Panc1 (cell line): Measurements from ENCODE around the gene STOX2. TPM values are rescaled to one million over a fixed set of nuclear protein-coding genes. Genes with fewer than 3 reads are reported as not detected.

Experiments used
- ATAC-seq: fragments of 200-7000 bp; cut with Tn5 transposase; 2 replicates; pipeline ENCODE4 v1.9.1; 2020; ENCODE audit warnings: mild to moderate bottlenecking, moderate library complexity
- BruUV-seq: library from RNA; stranded (reverse); fragments of 400-500 nt; replicated peaks from 2 replicates; lab custom pipeline; 2021; lab: Mats Ljungman, UMichigan
- CTCF ChIA-PET: fragments of 300-600 bp; sonication (Branson Sonifier 250); formaldehyde crosslinking; loops from one replicate; lab custom pipeline; 2022; ENCODE audit warnings: antibody characterized with exemption; lab: Charles Lee
- POLR2A ChIA-PET: fragments of 300-600 bp; sonication (Branson Sonifier 250); formaldehyde crosslinking; loops from one replicate; lab custom pipeline; 2022; ENCODE audit warnings: antibody characterized with exemption; lab: Charles Lee
- DNase-seq: peaks from one replicate; pipeline ENCODE4 v3.0.0-alpha.2; 2010; ENCODE audit warnings: low read depth, low spot score
- H3K27ac ChIP-seq: 2 replicates; pipeline ENCODE4 v1.5.1; 2011; ENCODE audit warnings: mild to moderate bottlenecking, low read length, inconsistent platforms
- H3K27me3 ChIP-seq: fragments of 200-500 bp; sonication (Bioruptor generic); 2 replicates; pipeline ENCODE4 v1.6.0; 2014; ENCODE audit warnings: low read length, inconsistent platforms; ENCODE audit not compliant: control insufficient read depth, insufficient read depth
- H3K36me3 ChIP-seq: fragments of 200-500 bp; sonication (Bioruptor generic); 2 replicates; pipeline ENCODE4 v1.5.1; 2014; ENCODE audit warnings: inconsistent platforms, mild to moderate bottlenecking, low read length, moderate library complexity; ENCODE audit not compliant: control insufficient read depth, insufficient read depth
- H3K4me1 ChIP-seq: 2 replicates; pipeline ENCODE4 v1.5.1; 2011; ENCODE audit warnings: inconsistent platforms, mild to moderate bottlenecking, low read length, moderate library complexity; ENCODE audit not compliant: control insufficient read depth, insufficient read depth
- H3K4me3 ChIP-seq, 2 experiments: 2 replicates each; pipeline ENCODE4 v1.5.1; 2011 to 2012; ENCODE audit warnings: low read depth in 2 of 2, low read length in 2 of 2, mild to moderate bottlenecking in 2 of 2, inconsistent platforms in 1 of 2, moderate library complexity in 1 of 2
- H3K9me3 ChIP-seq: fragments of 200-500 bp; sonication (Bioruptor generic); 2 replicates; pipeline ENCODE4 v1.5.1; 2014; ENCODE audit warnings: low read depth, mild to moderate bottlenecking, inconsistent platforms, low read length, moderate library complexity; ENCODE audit not compliant: control insufficient read depth, insufficient read depth
- POLR2AphosphoS5 ChIP-seq: IDR thresholded peaks from 2 replicates; pipeline ENCODE4 v1.6.1; 2012; ENCODE audit warnings: mild to moderate bottlenecking, low read depth, low read length, moderate library complexity
- SIN3A ChIP-seq: IDR thresholded peaks from 2 replicates; pipeline ENCODE4 v1.6.1; 2012; ENCODE audit warnings: low read depth, mild to moderate bottlenecking, low read length, moderate library complexity, borderline replicate concordance; ENCODE audit not compliant: insufficient read depth
- TCF7L2 ChIP-seq: IDR thresholded peaks from 2 replicates; pipeline ENCODE4 v1.6.1; 2011; ENCODE audit warnings: mild to moderate bottlenecking, low read depth, low read length, inconsistent platforms
- in situ Hi-C: cut with HindIII; loops from 2 replicates; pipeline ENCODE4 v1.10.0; 2016; ENCODE audit warnings: low sequenced_read_pairs, low pct_unique_long_range_greater_than_20kb
- intact Hi-C: fragments of 100-400 bp; cut with micrococcal nuclease; formaldehyde crosslinking; loops from one replicate; pipeline ENCODE4 v1.10.0; 2022; ENCODE audit not compliant: unreplicated experiment
- total RNA-seq: library from RNA; stranded (reverse); gene quantifications from one replicate; pipeline ENCODE4 v1.2.1, GENCODE V29; 2021; ENCODE audit not compliant: unreplicated experiment
- TF ChIP-seq, protein P1 (sequence below), 2 experiments: IDR thresholded peaks; 2 replicates each; pipeline ENCODE4 v1.6.1; 2011 to 2012; ENCODE audit warnings: low read depth in 2 of 2, control low read depth in 1 of 2, low read length in 1 of 2, mild to moderate bottlenecking in 1 of 2, moderate library complexity in 1 of 2; ENCODE audit not compliant: insufficient read depth in 1 of 2
- TF ChIP-seq, protein P2 (sequence below): fragments of 450-650 bp; IDR thresholded peaks from 2 replicates; pipeline ENCODE4 v1.5.1; 2017; ENCODE audit warnings: mild to moderate bottlenecking

Gene STOX2
- total RNA-seq, 1 experiment from 2014 or later = 10.6 TPM

DNA sequence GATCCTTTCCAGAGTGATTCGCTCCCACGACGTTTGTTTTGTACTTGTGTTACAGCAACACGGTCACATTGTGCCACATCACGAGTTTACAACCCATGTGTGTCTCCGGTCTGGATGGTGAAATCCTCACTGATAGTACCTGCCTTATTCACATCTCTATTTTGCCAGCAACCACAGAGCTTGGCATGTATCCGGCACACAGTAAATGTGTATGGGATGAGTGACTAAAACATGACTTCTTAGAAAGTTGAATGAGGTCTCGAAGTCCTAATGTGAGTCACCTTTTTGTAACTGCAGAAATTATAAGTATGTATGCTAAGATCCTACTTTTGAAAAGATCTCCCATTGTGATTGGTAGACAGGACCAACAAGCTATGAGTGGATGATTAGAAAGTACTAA, 7.5 kb downstream of the STOX2 start:
- Histone ChIP-seq H3K36me3 (no peaks in the 10 kb centered on the region), H3K4me1 (no peaks in the 10 kb centered on the region), H3K27me3 (no peaks in the 10 kb centered on the region), H3K4me3 (no peak overlapping the region), H3K9me3 (no peaks in the 10 kb centered on the region), H3K27ac (no peak overlapping the region)
- in situ Hi-C loops (no loop called here), intact Hi-C loops (no loop called here)
- POLR2A ChIA-PET = no interaction called here
- DNase-seq = no peak
- no peak for ATAC-seq
- no TSS peak for BruUV-seq
- TF ChIP-seq SIN3A (no peak), POLR2AphosphoS5 (no peak), TCF7L2 (no peak)
- TF ChIP-seq, protein P1, sequence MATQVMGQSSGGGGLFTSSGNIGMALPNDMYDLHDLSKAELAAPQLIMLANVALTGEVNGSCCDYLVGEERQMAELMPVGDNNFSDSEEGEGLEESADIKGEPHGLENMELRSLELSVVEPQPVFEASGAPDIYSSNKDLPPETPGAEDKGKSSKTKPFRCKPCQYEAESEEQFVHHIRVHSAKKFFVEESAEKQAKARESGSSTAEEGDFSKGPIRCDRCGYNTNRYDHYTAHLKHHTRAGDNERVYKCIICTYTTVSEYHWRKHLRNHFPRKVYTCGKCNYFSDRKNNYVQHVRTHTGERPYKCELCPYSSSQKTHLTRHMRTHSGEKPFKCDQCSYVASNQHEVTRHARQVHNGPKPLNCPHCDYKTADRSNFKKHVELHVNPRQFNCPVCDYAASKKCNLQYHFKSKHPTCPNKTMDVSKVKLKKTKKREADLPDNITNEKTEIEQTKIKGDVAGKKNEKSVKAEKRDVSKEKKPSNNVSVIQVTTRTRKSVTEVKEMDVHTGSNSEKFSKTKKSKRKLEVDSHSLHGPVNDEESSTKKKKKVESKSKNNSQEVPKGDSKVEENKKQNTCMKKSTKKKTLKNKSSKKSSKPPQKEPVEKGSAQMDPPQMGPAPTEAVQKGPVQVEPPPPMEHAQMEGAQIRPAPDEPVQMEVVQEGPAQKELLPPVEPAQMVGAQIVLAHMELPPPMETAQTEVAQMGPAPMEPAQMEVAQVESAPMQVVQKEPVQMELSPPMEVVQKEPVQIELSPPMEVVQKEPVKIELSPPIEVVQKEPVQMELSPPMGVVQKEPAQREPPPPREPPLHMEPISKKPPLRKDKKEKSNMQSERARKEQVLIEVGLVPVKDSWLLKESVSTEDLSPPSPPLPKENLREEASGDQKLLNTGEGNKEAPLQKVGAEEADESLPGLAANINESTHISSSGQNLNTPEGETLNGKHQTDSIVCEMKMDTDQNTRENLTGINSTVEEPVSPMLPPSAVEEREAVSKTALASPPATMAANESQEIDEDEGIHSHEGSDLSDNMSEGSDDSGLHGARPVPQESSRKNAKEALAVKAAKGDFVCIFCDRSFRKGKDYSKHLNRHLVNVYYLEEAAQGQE (IDR thresholded peaks at IDR 0.05; ENCODE audit: insufficient read depth in 1 of 2, low read depth in 2 of 2, low read length in 1 of 2) = no peak
- TF ChIP-seq, protein P2, sequence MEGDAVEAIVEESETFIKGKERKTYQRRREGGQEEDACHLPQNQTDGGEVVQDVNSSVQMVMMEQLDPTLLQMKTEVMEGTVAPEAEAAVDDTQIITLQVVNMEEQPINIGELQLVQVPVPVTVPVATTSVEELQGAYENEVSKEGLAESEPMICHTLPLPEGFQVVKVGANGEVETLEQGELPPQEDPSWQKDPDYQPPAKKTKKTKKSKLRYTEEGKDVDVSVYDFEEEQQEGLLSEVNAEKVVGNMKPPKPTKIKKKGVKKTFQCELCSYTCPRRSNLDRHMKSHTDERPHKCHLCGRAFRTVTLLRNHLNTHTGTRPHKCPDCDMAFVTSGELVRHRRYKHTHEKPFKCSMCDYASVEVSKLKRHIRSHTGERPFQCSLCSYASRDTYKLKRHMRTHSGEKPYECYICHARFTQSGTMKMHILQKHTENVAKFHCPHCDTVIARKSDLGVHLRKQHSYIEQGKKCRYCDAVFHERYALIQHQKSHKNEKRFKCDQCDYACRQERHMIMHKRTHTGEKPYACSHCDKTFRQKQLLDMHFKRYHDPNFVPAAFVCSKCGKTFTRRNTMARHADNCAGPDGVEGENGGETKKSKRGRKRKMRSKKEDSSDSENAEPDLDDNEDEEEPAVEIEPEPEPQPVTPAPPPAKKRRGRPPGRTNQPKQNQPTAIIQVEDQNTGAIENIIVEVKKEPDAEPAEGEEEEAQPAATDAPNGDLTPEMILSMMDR = no peak
- CTCF ChIA-PET = no interaction called here

DNA sequence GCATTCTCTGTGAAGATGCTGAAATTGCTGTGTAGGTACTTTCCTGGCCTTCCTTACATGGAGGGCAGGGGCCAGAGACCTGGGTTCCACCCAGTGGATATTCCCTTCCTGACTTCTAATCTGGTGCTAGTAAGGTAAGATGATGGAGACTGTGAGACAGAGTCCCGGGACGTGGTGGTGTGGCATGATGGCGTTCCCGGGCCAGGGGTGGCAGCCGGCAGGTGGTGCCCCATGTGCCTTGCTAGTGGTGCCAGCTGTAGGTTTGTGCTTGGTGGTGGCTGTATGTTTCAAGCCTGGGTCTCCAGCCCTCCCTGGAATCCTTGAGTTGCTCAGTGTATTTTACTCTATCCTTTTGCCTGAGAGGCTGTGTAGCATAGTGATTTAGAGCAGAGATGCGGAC, 10.9 kb downstream of the STOX2 start:
- BruUV-seq = no TSS peak
- Histone ChIP-seq H3K4me3 (no peak overlapping the region), H3K27me3 (no peaks in the 10 kb centered on the region), H3K9me3 (no peaks in the 10 kb centered on the region), H3K4me1 (no peaks in the 10 kb centered on the region), H3K27ac (no peak overlapping the region), H3K36me3 (no peaks in the 10 kb centered on the region)
- in situ Hi-C loops (no loop called here), intact Hi-C loops (no loop called here)
- ChIA-PET POLR2A (no interaction called here), CTCF (no interaction called here)
- ATAC-seq (no peak), DNase-seq (no peak)
- no peak for TF ChIP-seq TCF7L2
- no peak for TF ChIP-seq POLR2AphosphoS5
- TF ChIP-seq, protein P2 = no peak
- TF ChIP-seq, protein P1 (IDR thresholded peaks at IDR 0.05; ENCODE audit: insufficient read depth in 1 of 2, low read depth in 2 of 2, low read length in 1 of 2) = no peak
